DMS153 treated with DMSO at 0.1 percent for 48 hours (cell line): ENCODE data around the gene DUXB.

Source experiments
- DNase-seq: peaks from one replicate; lab custom pipeline; 2025; ENCODE audit not compliant: unreplicated experiment; lab: John Stamatoyannopoulos, UW

Gene DUXB

DNA sequence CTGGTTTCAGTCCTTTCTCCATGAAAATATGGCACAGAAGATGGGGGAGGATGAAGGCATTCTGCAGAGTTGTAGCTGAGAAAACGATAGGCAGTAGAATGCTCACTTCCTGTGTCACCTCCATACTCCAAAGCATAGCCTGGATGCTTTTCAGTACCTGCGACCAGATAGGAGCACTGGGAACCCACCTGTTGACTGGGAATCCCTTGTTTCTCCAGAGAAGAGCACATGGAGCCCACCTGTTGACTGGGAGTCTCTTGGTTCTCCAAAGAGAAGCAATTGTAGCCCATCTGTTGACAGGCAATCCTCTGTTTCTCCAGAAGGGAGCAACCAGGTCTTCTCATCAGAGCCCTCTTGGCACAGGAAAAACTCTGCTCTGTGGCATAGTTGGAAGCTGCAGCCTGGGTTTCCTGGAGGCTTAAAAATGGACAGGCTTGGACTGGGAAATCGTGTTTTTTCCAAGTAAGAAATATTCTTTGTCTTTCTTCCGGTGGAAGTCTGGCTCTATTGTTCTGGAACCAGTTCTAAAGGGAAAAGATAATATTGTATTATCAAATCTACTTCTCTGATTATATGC is 40.4 kb downstream of the DUXB start:
- DNase-seq: no peak

- no peak for DNase-seq
These were observed 40.9 kb downstream of the DUXB start for GRCh38 chr16:75660321-75660720.

GRCh38 chr16:75658175-75658574 is 43.1 kb downstream of the DUXB start:
- DNase-seq: no peak

DNA sequence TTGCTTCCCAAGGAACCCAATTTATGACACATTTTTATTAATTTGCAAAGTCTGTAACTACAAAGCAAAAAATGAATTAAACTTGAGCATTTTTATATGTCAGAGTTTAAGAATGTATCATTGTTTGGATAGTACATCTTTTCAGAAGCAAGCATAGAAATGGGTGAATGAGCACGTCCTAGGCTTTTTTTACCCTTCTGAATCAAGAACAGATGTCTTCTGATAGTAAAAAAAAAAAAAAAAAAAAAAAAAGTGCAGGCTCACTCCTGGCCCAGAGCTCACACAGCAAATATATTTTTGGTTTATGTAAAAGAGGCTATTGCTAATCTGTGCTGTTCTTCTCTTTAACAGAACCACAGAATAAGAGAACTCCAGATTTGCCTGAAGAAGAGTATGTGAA is 47.3 kb downstream of the DUXB start:
- DNase-seq: no peak

DNA sequence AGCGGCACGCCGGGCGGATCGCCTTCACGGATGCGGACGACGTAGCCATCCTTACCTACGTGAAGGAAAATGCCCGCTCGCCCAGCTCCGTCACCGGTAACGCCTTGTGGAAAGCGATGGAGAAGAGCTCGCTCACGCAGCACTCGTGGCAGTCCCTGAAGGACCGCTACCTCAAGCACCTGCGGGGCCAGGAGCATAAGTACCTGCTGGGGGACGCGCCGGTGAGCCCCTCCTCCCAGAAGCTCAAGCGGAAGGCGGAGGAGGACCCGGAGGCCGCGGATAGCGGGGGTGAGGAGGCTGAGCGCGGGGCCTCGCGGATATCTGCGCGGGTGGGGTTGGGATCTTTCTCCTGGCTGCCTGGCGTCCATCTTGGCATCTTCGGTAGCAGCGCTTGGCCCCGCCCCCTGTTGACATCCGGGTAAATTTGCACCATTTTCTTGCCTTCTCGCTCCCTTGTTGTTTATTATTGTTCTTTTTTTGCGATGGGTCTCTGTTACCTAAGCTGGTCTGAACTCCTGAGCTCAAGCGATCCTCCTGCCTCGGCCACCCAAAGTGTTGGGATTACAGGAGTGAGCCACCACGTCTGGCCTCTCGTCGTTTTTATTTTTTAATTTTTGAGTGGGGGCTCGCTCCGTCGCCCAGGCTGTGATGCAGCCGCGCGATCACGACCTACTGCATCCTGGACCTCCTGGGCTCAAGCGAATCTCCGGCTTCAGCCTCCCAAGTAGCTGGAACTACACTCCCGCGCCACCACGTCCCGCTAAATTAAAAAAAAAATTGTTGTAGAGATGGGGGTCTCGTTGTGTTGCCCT is 52.8 kb downstream of the DUXB start:
- peak; percentile 59 for DNase-seq

- peak; percentile 80 for DNase-seq
These were observed 53.6 kb downstream of the DUXB start, which contains the start of the genes KARS1 and TERF2IP for GRCh38 chr16:75647492-75648264. Gene KARS1 (minus strand): TSS chr16:75647665. CDS start chr16:75647639, 26 bp downstream. Gene TERF2IP (plus strand): TSS chr16:75647773. CDS start chr16:75647883, 110 bp downstream.

GRCh38 chr16:75647112-75647491 is 54.2 kb downstream of the DUXB start:
- no peak for DNase-seq

DNA sequence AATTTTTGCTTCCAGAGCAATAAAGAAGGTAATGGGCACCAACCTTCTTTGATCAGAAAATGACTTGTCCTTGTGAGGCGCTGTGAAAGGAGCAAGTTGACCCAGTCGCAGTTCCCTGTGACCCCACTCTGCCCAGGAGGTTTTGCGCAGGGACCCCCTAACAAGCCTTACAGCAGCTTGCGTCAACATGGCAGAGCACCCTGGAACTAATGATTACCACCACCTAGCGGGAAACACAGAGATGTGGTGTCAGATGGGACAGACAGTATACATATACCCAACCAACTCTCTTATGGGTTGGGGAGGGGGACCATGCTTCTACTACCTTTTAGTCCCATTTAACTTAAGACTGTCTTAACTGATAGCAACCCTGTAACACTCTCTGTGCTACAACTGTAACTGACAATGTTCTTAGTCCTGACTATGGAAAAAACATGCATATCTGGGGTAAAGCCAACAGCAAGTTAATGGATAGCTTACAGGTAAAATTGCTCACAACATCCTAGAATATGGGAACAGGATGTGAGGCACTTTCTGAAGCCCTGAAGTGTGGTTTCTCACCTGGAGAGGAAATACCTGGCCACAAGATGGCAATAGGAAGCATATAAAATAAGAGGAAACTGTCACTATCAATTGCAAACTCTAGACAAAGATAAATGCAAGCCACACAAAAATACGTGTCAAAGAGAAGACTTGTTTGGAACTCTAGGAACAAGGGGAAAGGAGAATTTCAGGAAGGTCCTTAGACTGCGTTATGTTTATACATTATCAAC is 56.8 kb downstream of the DUXB start:
- DNase-seq: no peak
